Activated CD4-positive, alpha-beta T cell treated with anti-CD3 and anti-CD28 coated beads, Interleukin-2, amount 10 ng/mL, durations not matched to agents 24 days and 14 days (primary cell): ENCODE measurements around the gene NSUN3. TPM values are rescaled to one million over a fixed set of nuclear protein-coding genes. Genes with fewer than 3 reads are reported as not detected.
"Not testable (repeated sequence)": the region's sequence is repeated elsewhere in the genome, so short reads cannot be mapped to it uniquely, and the experiment has no call there.

Experiments
- DNase-seq: peaks from one replicate; pipeline ENCODE4 v3.0.0; 2022
- H3K27ac Mint-ChIP-seq: one replicate; pipeline ENCODE4 v1.8.0; 2022; ENCODE audit warnings: mild to moderate bottlenecking, mixed read lengths
- H3K27me3 Mint-ChIP-seq: one replicate; pipeline ENCODE4 v1.8.0; 2022; ENCODE audit warnings: mixed read lengths
- H3K36me3 Mint-ChIP-seq: one replicate; pipeline ENCODE4 v1.8.0; 2022; ENCODE audit warnings: low read depth, mild to moderate bottlenecking, mixed read lengths
- H3K4me1 Mint-ChIP-seq: one replicate; pipeline ENCODE4 v1.8.0; 2021; ENCODE audit warnings: mixed read lengths
- H3K4me3 Mint-ChIP-seq: one replicate; pipeline ENCODE4 v1.8.0; 2022; ENCODE audit warnings: mild to moderate bottlenecking, moderate library complexity, mixed read lengths
- H3K9me3 Mint-ChIP-seq: one replicate; pipeline ENCODE4 v1.8.0; 2021; ENCODE audit warnings: mixed read lengths
- intact Hi-C: fragments of 100-400 bp; cut with micrococcal nuclease; formaldehyde crosslinking; loops from one replicate; pipeline ENCODE4 v1.15.1; 2023
- total RNA-seq: library from RNA; stranded (reverse); gene quantifications from 2 replicates; pipeline ENCODE4 v1.2.3, GENCODE V29; 2022

NSUN3 gene
- total RNA-seq, 1 donor from 2014 or later, result 17.9 TPM

DNA sequence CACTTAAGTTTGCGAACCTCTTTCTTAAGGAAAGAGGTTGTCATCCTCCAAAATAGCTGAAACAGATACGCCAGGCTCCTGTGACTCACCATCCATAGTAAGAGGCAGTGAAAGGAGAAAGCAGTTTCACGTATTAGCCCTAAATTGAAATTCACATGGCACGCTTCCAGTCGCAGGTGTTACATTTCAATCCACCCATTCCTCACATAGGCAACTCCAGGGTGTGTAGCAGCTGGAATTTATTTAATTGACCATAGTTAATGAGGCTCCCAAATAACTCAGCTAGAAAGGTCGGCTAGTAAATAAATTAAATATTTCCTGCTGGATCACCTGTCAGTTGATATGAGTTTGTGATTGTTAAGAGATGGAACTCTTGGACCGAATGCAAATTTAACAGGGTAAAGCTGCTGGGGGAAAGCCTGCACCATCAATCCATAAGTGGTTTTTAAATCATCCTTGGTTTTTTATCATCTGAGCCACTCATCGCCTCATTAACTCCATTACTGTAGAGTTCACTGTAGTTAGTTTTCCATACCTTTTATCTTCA, 19.6 kb downstream of the NSUN3 start:
- no peaks in the 10 kb centered on the region for H3K9me3 Mint-ChIP-seq
- H3K36me3 Mint-ChIP-seq, result peaks cover 29% of the 10 kb centered on the region
- H3K4me1 Mint-ChIP-seq, result peaks cover 35% of the 10 kb centered on the region
- intact Hi-C loops, result no loop called here
- no peak overlapping the region for H3K4me3 Mint-ChIP-seq
- H3K27me3 Mint-ChIP-seq, result no peaks in the 10 kb centered on the region
- no peak for DNase-seq
- no peak overlapping the region for H3K27ac Mint-ChIP-seq

GRCh38 chr3:94083261-94083660, 20.4 kb downstream of the NSUN3 start:
- H3K9me3 Mint-ChIP-seq, result no peaks in the 10 kb centered on the region
- peak overlapping the region; percentile 51 for H3K27ac Mint-ChIP-seq
- H3K36me3 Mint-ChIP-seq, result peaks cover 29% of the 10 kb centered on the region
- H3K27me3 Mint-ChIP-seq, result no peaks in the 10 kb centered on the region
- intact Hi-C loops, result no loop called here
- DNase-seq, result peak; percentile 65
- peaks cover 29% of the 10 kb centered on the region for H3K4me1 Mint-ChIP-seq
- no peak overlapping the region for H3K4me3 Mint-ChIP-seq

- intact Hi-C loops, result no loop called here
- no peaks in the 10 kb centered on the region for H3K27me3 Mint-ChIP-seq
- no peak overlapping the region for H3K27ac Mint-ChIP-seq
- no peak overlapping the region for H3K4me3 Mint-ChIP-seq
- H3K9me3 Mint-ChIP-seq, result no peaks in the 10 kb centered on the region
- no peaks in the 10 kb centered on the region for H3K4me1 Mint-ChIP-seq
- H3K36me3 Mint-ChIP-seq, result peaks cover 39% of the 10 kb centered on the region
- DNase-seq, result no peak
Observed at GRCh38 chr3:94089126-94089525, 26.3 kb downstream of the NSUN3 start.

DNA sequence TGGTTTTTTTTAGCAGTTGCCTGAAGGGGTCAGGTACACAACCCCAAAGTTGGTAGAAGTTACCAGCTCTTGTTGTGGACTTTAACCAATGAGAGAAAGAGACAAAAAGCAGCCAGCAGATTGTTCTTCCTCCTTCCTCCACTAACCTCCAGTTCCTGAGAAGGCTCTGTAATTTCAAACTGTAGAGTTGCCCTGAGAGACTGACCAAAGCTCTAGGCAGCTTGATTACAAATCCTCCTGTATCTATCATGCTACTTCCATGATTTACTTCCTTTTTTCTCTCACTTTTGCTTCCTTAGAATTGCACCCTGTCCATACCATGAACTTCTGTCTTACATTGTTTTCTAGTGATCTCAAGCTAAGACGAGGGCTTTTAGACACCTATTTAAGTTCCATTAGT, 29.2 kb downstream of the NSUN3 start:
- H3K36me3 Mint-ChIP-seq, result peaks cover 50% of the 10 kb centered on the region
- no peak overlapping the region for H3K4me3 Mint-ChIP-seq
- DNase-seq, result no peak
- no peaks in the 10 kb centered on the region for H3K27me3 Mint-ChIP-seq
- intact Hi-C loops, result no loop called here
- H3K9me3 Mint-ChIP-seq, result no peaks in the 10 kb centered on the region
- no peaks in the 10 kb centered on the region for H3K4me1 Mint-ChIP-seq
- H3K27ac Mint-ChIP-seq, result no peak overlapping the region

DNA sequence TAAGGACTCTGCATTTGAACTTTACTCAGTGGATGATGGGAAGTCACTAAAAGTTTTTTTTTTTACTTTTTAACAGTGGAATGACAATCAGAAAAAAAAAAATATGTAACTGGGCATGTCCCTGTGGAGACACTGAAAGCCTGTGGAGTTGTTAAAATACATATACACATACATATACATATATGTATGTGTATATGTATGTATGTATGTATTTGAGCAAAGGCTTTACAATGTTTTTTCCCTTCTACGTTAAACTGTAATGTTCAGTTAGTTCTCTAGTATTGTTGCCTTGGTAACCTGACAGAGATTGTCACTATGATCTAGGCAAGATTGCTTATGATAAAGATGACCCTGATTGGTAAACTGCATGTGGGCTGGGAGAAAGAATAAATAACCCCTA, 30.3 kb downstream of the NSUN3 start:
- H3K4me1 Mint-ChIP-seq, result peaks cover 3% of the 10 kb centered on the region
- H3K4me3 Mint-ChIP-seq, result no peak overlapping the region
- H3K27ac Mint-ChIP-seq, result no peak overlapping the region
- no peaks in the 10 kb centered on the region for H3K27me3 Mint-ChIP-seq
- intact Hi-C loops, result no loop called here
- no peaks in the 10 kb centered on the region for H3K9me3 Mint-ChIP-seq
- no peak for DNase-seq
- peaks cover 47% of the 10 kb centered on the region for H3K36me3 Mint-ChIP-seq

DNA sequence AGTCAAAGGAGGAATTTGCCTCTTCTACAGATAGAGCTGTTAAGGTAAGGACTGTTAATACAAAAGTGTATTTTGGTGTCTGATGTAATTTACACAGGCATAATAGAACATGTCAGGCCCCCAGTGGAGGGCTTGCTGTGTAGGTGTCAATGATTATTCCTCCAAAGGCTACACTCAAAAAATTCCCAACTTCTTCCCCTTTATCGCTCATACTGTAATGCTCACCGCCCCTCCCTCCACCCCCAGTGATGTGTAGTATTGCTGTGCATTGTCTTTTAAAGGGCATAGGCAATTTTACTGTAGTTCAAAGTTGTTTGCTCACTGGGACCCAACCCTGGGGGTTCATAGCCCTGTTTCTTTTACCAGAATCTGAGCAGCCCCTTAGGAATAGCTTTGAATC, 32.2 kb downstream of the NSUN3 start:
- Mint-ChIP-seq H3K4me3 (no peak overlapping the region), H3K27me3 (no peaks in the 10 kb centered on the region), H3K4me1 (peaks cover 7% of the 10 kb centered on the region), H3K9me3 (no peaks in the 10 kb centered on the region), H3K27ac (no peak overlapping the region), H3K36me3 (peaks cover 46% of the 10 kb centered on the region)
- no peak for DNase-seq
- intact Hi-C loops, result no loop called here

- Mint-ChIP-seq H3K27ac (no peak overlapping the region), H3K4me1 (peaks cover 7% of the 10 kb centered on the region), H3K9me3 (no peaks in the 10 kb centered on the region), H3K4me3 (no peak overlapping the region), H3K36me3 (peaks cover 43% of the 10 kb centered on the region), H3K27me3 (no peaks in the 10 kb centered on the region)
- no peak for DNase-seq
- intact Hi-C loops, result no loop called here
Observed at GRCh38 chr3:94098452-94098851, 35.6 kb downstream of the NSUN3 start.

DNA sequence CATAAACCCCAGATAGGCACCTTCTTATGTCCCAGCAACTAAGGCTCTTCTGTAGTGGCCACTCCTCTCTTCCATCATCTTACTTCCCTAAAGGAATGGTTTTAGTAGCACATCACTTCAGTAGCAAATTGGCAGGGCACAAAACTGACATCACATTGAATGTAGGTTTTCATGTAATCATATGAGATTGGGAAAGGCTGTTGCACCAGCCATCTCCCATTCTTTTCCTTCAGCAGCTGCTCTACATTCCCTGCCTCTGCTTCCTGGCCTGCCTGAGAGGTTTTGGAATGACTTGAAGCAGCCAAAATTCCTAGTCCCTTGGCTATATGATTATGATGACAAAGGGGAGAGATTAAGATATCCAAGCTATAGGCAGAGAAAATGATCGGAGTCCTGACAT, 36.5 kb downstream of the NSUN3 start:
- H3K36me3 Mint-ChIP-seq, result peaks cover 42% of the 10 kb centered on the region

DNA sequence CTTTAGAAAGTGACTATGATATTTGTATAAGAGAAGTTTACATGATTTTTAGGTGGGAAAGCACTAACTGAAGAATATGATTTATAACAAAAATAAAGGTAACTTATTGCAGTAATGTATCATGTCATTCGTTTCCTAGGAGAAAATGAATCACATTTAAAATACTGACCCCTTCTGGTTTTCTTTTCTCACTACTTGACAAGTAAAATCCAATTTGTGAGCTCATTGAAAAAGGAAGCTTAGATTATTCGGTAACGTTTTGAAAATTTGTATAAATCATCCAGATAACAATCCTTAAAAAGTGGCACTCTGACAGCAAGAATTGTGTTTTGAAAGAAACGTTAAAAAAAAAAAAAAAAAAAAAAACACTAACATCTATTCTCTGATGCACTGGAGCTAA, 39.0 kb downstream of the NSUN3 start:
- intact Hi-C loops, result no loop called here
- DNase-seq, result no peak
- Mint-ChIP-seq H3K4me3 (no peak overlapping the region), H3K4me1 (peaks cover 9% of the 10 kb centered on the region), H3K27me3 (no peaks in the 10 kb centered on the region), H3K27ac (no peak overlapping the region), H3K9me3 (no peaks in the 10 kb centered on the region), H3K36me3 (peaks cover 28% of the 10 kb centered on the region)

More for the DNA sequence above, 36.5 kb downstream of the NSUN3 start:
- Mint-ChIP-seq H3K4me1 (peaks cover 7% of the 10 kb centered on the region), H3K27ac (no peak overlapping the region), H3K27me3 (no peaks in the 10 kb centered on the region), H3K4me3 (no peak overlapping the region), H3K9me3 (no peaks in the 10 kb centered on the region)
- intact Hi-C loops, result no loop called here
- no peak for DNase-seq

DNA sequence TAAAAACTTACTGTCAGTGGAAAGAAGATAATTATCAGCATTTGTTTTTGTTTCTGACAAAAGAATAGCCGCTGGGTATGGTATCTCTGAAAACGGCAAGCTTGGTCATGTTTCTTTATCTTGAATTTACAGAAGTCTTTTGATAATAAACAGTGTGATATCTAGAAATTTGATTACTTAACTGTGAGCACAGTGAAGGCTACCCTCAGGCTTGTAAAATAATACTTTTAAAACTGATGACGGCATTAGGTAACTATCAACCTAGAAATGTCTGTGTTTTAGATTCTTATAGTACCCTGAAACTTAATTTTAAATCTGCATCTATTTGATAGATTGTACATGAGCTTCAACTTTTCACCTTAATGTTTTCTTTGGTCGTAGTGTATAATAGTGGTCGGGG, 43.4 kb downstream of the NSUN3 start:
- intact Hi-C loops, result no loop called here

DNA sequence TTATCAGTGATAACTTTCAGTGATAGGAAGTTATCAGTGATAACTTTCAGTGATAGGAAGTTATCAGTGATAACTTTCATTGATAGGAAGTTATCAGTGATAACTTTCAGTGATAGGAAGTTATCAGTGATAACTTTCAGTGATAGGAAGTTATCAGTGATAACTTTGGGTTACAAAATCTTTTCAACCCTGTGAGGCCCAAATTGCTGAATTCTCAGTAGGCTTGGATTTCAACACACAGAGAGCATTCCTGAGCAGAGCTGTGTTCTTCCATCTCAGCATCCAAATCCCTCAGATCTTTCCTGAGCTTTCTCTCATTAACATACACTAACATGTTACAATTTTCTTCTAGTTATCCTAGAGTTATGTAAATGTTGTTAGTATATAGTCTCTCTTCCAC, 47.4 kb downstream of the NSUN3 start:
- H3K27ac Mint-ChIP-seq, H3K4me1 Mint-ChIP-seq, H3K4me3 Mint-ChIP-seq, intact Hi-C loops, H3K9me3 Mint-ChIP-seq, H3K27me3 Mint-ChIP-seq, DNase-seq: not testable (repeated sequence)
- H3K36me3 Mint-ChIP-seq, result peaks cover 18% of the 10 kb centered on the region

More for the DNA sequence above, 43.4 kb downstream of the NSUN3 start:
- Mint-ChIP-seq H3K4me1 (peaks cover 2% of the 10 kb centered on the region), H3K36me3 (peaks cover 12% of the 10 kb centered on the region), H3K4me3 (no peak overlapping the region), H3K27me3 (no peaks in the 10 kb centered on the region), H3K27ac (no peak overlapping the region), H3K9me3 (no peaks in the 10 kb centered on the region)
- DNase-seq, result no peak

DNA sequence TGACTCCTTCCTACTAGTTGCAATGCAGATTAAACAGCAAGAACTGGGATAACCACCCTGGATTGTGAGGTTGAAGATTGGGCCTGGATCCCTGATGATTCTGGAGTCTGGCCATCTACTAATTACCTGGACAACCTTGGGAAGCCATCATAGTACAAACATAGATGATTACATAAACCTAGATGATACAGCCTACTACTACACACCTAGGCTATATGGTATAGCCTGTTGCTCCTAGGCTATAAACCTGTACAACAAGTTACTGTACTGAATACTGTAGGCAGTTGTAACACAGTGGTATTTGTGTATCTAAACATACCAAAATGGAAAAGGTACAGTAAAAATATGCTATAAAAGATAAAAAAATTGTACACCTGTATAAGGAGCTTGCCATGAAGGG, 48.0 kb downstream of the NSUN3 start:
- intact Hi-C loops, result no loop called here
- no peak for DNase-seq
- no peak overlapping the region for H3K4me3 Mint-ChIP-seq
- H3K4me1 Mint-ChIP-seq, result peaks cover 4% of the 10 kb centered on the region
- peaks cover 18% of the 10 kb centered on the region for H3K36me3 Mint-ChIP-seq
- no peaks in the 10 kb centered on the region for H3K9me3 Mint-ChIP-seq
- no peak overlapping the region for H3K27ac Mint-ChIP-seq
- no peaks in the 10 kb centered on the region for H3K27me3 Mint-ChIP-seq

DNA sequence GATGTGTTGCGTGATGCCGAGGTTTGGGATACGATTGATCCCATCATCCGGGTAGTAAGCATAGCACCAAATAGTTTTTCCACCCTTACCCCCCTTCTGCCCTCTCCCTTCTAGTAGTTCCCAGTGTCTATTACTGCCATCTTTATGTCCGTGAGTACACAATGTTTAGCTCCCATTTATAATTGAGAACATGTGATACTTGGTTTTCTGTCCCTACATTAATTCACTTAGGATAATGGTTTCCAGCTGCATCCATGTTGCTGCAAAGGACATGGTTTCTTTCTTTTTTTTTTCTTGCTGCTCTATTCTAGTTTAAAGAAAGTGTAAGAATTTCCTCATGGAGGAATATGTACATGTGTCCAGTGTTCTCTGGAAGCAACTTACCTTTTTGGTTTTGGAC, 51.8 kb downstream of the NSUN3 start:
- Mint-ChIP-seq H3K27ac (no peak overlapping the region), H3K4me1 (peaks cover 2% of the 10 kb centered on the region), H3K36me3 (peaks cover 15% of the 10 kb centered on the region), H3K9me3 (no peaks in the 10 kb centered on the region), H3K4me3 (no peak overlapping the region), H3K27me3 (no peaks in the 10 kb centered on the region)
- no peak for DNase-seq
- intact Hi-C loops, result no loop called here

DNA sequence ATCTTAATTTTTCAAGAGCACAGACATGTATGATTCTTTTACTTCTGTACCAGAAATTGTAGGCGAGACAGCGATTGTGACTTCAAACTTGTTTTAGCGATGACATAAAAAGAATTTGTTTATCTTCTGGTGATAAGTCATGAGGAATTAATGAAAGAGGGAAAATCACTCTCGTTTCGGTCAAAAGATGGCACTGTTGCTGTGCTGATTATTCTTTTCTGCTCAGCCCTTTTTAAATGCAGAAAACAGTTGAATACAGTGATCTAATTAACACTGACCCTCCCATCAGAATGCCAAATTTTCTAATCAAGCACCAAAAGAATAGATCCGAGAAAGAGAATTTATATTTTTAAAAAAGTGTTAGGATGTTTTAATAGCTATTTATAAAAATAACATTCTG, 52.6 kb downstream of the NSUN3 start:
- H3K36me3 Mint-ChIP-seq, result peaks cover 14% of the 10 kb centered on the region
- H3K4me3 Mint-ChIP-seq, result no peak overlapping the region
- H3K27me3 Mint-ChIP-seq, result no peaks in the 10 kb centered on the region
- intact Hi-C loops, result no loop called here
- no peak overlapping the region for H3K27ac Mint-ChIP-seq
- no peaks in the 10 kb centered on the region for H3K9me3 Mint-ChIP-seq
- no peak for DNase-seq
- H3K4me1 Mint-ChIP-seq, result peaks cover 2% of the 10 kb centered on the region

DNA sequence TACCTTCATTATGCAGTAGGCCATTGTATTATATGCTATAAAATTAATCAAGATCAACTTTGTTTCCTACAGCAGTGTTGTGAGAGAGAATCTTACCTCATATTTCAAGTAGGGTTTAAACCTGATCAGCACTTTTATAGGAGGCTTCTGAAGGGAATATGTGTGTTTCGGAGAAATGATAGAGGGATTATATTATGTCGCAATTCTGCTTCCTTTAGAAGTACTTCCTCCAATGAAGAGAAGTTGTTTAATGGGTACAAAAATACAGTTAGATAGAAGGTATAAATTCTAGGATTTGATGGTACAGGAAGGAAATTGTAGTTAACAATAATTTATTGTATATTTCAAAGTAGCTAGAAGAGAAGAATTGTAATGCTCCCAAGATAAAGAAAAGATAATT, 54.9 kb downstream of the NSUN3 start:
- peaks cover 9% of the 10 kb centered on the region for H3K36me3 Mint-ChIP-seq

More for the DNA sequence above, 54.9 kb downstream of the NSUN3 start:
- Mint-ChIP-seq H3K4me3 (no peak overlapping the region), H3K9me3 (no peaks in the 10 kb centered on the region), H3K4me1 (peaks cover 4% of the 10 kb centered on the region), H3K27ac (no peak overlapping the region), H3K27me3 (no peaks in the 10 kb centered on the region)
- DNase-seq, result no peak
- intact Hi-C loops, result no loop called here
